GM19463 (cell line): ENCODE data around the gene INPP5D.
"Not testable (repeated sequence)": the region's sequence is repeated elsewhere in the genome, so short reads cannot be mapped to it uniquely, and the experiment has no call there.

Source experiments
- ATAC-seq: cut with Tn5 transposase; IDR thresholded peaks from one replicate; pipeline ENCODE4 v1.9.1; 2021; ENCODE audit warnings: mild to moderate bottlenecking, moderate library complexity; ENCODE audit not compliant: unreplicated experiment

The INPP5D gene

GRCh38 chr2:233089851-233090250 is 29.7 kb downstream of the INPP5D start:
- no peak for ATAC-seq

GRCh38 chr2:233090879-233091278 is 30.7 kb downstream of the INPP5D start:
- ATAC-seq, result no peak

DNA sequence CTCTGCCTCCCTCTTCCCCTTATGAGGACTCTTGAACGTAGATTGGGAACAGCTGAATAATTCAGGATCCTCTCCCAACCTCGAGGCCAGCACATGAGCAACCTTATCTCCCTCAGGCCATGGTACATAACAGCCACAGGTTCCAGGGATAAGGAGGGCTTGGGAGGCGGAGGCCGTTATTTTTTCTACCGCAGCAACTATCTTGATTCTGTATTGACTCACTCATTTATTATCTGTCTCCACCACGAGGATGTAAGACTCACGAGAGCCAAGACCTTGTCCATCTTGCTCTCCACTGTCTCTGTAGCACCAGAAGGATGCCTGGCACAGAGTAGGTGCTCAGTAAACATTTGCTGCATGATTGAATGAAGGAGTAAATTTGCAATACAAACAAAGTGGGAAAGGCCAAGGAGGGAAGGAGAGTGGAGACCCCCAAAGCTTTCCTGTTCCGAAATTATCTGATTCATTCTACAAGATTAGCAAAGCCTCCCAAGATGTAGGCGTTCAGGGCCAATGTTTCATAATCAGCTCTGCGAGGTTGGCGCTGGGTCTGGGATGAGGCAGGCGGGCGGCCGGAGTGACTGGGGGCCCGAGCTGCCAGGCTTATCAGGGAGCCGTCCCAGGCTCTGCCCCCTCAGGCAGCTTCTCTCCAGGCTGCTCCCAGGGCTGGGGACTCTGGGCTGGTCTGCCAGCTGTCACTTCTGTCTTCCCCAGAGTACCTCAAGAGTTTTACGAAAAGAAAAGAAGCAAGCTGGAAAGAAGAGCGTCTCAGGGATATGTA is 31.6 kb downstream of the INPP5D start:
- no peak for ATAC-seq

GRCh38 chr2:233092432-233093165 is 32.5 kb downstream of the INPP5D start:
- ATAC-seq, result no peak

DNA sequence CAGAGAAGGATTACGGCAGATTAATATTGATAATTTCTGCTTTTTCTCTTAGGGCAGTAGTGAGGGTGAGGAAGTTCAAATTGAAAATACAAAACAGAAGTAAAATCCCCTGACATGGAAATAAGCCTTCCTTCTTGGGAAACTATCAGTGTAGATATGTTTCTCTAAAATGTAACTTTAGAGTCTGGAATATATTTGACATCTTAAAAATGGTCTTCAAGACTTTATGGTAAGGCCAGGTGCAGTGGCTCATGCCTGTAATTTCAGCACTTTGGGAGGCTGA is 33.0 kb downstream of the INPP5D start:
- no peak for ATAC-seq

- ATAC-seq, result no peak
These were observed 33.6 kb downstream of the INPP5D start for GRCh38 chr2:233093721-233094120.

- ATAC-seq, result no peak
These were observed 34.5 kb downstream of the INPP5D start for GRCh38 chr2:233094614-233095013.

- ATAC-seq, result no peak
These were observed 35.9 kb downstream of the INPP5D start for GRCh38 chr2:233096006-233096405.

DNA sequence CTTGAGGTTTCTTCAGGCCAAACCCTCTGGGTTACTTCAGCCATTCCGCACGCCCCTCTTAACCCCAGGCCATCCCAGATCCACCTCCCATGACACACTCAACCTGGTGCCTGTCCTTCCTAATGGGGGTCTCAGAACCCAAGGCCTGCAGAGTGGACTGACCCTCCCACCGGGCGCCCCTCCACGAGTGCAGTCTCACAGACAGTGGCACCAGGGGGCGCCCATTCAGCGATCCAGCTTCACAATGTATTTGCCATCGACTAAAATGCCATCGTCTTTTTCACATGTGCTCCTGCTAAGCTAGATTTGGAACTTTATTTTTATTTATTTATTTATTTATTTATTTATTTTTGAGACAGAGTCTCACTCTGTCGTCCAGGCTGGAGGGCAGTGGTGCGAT is 38.5 kb downstream of the INPP5D start:
- no peak for ATAC-seq

DNA sequence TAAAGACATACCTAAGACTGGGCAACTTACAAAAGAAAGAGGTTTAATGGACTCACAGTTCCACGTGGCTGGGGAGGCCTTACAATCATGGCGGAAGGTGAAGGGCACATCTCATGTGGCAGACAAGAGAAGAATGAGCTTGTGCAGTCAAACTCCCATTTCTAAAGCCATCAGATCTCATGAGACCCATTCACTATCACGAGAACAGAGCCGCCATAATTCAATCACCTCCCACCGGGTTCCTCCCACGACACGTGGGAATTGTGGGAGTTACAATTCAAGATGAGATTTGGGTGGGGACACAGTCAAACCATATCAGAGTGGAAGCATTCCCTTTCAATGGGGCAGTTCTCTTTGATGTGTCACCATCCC is 39.7 kb downstream of the INPP5D start:
- not testable (repeated sequence) for ATAC-seq

- ATAC-seq, result peak; percentile 81
These were observed 40.3 kb downstream of the INPP5D start for GRCh38 chr2:233100192-233100998.

DNA sequence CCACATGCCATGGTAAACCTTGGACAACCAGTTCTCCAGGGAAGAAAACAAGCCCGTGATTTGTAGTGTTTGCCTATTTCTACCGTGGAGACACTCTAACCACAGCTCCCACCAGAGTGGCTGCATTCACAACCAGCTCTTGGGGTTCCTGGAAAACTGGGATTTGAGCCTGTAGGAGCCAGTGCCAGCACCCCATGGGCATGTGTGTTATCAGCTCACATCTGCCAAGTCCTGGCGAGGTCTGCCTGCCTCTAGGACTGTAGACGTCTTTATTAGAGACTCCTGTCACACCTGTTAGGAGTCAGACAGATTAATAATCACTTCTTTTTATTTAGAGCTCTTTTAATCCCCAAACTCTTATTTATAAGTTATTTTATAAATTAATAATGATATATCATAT is 41.0 kb downstream of the INPP5D start:
- ATAC-seq, result peak; percentile 3

DNA sequence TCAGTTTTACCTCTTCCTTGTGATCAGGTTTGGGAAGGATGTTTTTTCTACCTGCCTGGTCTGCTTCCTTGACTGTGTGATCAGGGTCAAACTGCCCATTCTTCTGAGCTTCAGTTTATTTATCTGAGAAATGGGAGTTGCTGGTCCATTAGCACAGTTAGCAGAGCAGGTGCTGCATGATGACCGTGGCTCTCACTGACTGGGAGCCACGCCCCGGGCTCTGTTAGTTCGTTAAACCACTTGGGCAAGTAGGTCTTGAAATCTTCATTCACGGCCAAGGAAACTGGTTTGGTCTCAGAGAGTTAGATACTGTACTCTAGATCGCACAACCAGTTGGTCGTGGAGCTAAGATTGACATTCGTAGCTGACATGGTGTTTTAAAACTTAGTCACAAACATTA is 41.7 kb downstream of the INPP5D start:
- ATAC-seq, result no peak

- ATAC-seq, result no peak
These were observed 45.2 kb downstream of the INPP5D start for GRCh38 chr2:233105156-233105895.

DNA sequence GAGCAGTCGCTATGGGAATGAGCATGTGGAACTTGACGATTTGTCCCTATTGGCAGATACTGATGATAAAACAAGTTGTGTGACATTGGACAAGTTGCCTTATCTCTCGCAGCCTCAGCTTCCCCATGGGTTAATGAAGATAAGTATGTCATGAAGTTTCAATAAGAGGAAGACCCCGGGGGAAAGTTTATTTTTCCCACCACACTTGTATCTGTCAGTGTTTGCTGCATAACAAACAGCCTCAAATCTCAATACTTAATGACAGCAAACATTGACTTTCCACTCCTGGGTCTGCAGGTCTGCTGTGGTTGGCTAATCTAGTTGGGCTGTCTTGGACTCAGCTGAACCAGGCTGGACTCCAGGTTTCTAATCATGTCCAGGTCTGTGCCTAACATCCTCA is 45.8 kb downstream of the INPP5D start:
- no peak for ATAC-seq

DNA sequence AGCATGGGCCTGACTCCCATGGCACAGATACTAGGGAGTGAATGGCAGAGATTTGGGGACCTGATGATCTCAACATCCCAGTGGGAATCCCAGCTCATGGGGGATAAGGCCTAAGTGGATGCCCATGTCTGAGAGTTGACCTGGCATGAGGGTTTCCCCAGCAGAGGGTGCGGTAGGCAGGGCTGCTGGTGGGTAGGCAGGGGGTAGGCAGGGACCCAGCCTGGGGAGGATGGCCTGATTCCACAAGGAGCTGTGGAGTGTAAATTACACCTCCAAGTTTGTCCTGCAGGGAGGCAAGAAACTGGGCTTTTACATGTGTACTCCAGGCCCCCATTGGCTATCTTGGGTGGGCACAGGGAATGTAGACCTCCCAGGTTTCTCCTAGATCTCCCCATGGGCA is 46.9 kb downstream of the INPP5D start:
- ATAC-seq, result no peak

DNA sequence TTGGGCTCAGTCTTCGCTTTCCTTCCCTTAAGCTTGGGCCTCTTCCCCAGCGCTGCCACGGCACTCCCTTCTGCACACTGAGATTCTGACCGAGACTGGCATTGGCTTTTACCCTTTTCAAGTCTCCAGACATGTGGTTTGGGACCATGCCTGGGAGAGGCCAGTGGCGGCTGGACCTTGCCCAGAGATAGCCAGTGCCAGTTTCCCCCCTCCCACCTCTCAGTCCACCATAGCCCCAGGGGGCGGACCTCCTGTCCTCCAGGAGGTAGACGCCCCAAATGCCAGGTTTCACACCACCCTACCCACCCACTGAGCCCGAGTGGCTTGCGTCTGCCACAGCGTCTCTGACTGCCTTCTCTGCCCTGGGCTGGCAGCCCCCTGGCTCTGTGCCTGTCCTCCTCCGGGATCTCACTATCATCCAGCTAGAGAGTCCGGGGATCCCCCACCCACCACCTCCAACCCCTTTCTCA is 47.7 kb downstream of the INPP5D start:
- ATAC-seq, result no peak

DNA sequence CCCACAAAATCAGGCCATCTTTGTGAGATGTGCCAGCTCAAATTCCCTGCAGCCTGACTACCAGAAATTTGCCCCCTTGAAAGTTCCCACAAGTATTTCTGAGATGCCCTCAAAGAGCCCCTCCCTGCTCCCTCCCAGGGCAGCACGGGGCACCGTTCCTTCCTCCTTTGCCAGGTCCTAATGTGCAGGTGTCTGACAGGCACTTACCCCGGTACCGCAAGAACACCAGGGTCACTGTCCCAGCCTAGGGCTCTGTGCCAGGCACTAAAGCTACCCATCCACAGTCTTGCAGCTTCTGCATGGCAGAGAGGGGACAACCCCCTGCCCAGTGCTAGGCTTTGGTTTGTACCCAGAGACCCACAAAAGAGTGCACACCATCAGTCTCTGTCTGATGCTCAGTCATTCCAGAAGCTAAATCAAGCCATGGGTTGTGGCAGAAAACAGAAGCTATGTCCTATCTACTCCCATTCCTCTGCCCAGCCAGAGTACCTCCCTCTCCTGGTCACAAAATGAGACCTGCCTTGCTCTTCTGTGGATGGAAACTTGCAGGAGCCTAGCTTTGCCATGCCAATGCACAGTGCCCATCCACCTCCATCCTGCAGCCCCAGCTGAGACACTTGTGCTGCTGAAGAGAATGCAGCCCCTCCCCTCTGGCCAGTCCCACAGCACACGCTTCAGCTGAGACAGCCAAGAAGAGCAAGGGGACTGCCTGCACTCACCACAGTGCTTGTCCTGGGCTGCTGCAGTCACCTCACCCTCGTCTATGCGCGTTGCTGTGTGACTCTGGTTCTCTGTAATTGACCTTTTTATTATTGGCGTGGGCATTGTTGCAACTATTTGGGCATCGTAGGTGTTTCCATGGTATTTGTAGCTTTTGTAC is 48.7 kb downstream of the INPP5D start:
- peak; percentile 49 for ATAC-seq

DNA sequence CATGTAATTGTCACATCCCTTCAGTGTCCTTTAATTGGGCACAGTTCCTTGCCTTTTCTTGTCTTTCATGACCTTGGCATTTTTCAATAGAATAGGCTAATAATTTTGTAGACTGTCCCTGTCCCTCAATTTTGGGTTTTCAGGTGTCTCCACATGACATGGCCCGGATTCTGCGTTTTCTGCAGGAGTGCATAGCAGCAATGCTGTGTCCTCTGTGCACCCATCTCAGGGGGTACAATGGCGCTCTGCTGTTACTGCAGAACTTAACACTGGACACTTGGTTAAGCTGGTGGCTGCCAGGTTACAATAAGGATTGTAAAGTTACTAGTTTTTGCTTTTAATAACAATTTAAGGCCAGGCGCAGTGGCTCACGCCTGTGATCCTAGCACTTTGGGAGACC is 51.3 kb downstream of the INPP5D start:
- no peak for ATAC-seq

DNA sequence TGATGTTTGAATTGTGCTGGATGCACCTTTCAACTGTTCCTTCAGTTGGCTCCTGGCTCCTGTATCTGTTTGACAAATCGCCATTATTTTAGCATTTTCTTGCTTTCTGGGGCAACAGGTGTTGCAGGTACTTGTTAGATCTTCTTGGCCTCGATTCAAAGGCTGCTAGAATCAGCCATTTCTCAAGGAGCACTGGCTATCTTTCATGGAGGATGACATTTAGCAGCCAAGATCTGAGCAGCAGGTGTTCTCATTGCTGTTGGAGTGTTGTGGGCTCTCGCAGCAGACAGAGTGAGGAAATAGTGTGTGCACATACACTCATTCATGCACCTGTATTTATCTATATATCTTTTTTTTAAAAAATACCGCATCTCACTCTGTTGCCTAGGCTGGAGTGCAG is 52.2 kb downstream of the INPP5D start:
- ATAC-seq, result no peak
